Activated T-cell treated with anti-CD3 and anti-CD28 coated beads, Interleukin-2, amount 50 U/mL, for 4 hours (primary cell): ENCODE results near the gene KLHL11. TPM values are rescaled to one million over a fixed set of nuclear protein-coding genes. Genes with fewer than 3 reads are reported as not detected.
"Not testable (repeated sequence)": the region's sequence is repeated elsewhere in the genome, so short reads cannot be mapped to it uniquely, and the experiment has no call there.

ENCODE experiments used
- ATAC-seq, 2 donors: fragments of 200-7000 bp; cut with Tn5 transposase; one replicate each; pipeline ENCODE4 v1.10.0; 2021
- DNase-seq: peaks from one replicate; pipeline ENCODE4 v3.0.0-alpha.2; 2020
- H3K27me3 Mint-ChIP-seq: one replicate; pipeline ENCODE4 v1.8.0; 2021; ENCODE audit warnings: low read depth, mixed read lengths
- H3K36me3 Mint-ChIP-seq: one replicate; pipeline ENCODE4 v1.8.0; 2022; ENCODE audit warnings: mixed read lengths; ENCODE audit not compliant: insufficient read depth
- H3K4me1 Mint-ChIP-seq: one replicate; pipeline ENCODE4 v1.8.0; 2021; ENCODE audit warnings: low read depth, mixed read lengths
- H3K4me3 Mint-ChIP-seq: one replicate; pipeline ENCODE4 v1.8.0; 2021; ENCODE audit warnings: mild to moderate bottlenecking, moderate library complexity, mixed read lengths
- H3K9me3 Mint-ChIP-seq: one replicate; pipeline ENCODE4 v1.8.0; 2021; ENCODE audit warnings: mixed read lengths
- total RNA-seq, 3 donors: library from RNA; stranded (reverse); gene quantifications; one replicate each; pipeline ENCODE4 v1.2.1, GENCODE V29; 2021

Gene KLHL11
- total RNA-seq, 3 donors from 2014 or later, result 27.7 to 31.2 (median 30.3) TPM

DNA sequence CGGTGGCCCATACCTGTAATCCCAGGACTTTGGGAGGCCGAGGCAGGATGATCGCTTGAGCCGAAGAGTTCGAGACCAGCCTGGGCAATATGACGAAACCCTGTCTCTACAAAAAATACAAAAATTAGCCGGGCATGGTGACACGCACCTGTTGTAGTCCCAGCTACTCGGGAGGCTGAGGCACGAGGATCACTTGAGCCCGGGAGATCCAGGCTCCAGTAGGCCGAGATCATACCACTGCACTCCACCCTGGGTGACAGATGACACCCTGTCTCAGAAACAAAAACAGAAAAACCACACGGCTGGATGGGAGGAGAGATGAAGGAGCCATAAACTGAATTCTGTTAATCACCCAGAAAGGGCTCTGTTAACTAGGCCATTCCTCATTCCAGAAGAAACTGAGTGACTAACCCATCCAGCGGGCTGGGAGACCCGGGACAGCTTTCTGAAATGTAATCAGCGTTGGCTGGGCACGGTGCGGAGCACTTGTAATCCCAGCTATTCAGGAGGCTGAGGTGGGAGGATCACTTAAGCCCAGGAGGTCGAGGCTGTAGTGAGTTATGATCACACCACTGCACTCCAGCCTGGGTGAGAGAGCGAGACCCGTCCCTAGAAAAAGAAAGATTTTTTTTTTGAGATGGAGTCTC, 28.6 kb downstream of the KLHL11 start:
- DNase-seq, result no peak
- H3K9me3 Mint-ChIP-seq, result no peaks in the 10 kb centered on the region

DNA sequence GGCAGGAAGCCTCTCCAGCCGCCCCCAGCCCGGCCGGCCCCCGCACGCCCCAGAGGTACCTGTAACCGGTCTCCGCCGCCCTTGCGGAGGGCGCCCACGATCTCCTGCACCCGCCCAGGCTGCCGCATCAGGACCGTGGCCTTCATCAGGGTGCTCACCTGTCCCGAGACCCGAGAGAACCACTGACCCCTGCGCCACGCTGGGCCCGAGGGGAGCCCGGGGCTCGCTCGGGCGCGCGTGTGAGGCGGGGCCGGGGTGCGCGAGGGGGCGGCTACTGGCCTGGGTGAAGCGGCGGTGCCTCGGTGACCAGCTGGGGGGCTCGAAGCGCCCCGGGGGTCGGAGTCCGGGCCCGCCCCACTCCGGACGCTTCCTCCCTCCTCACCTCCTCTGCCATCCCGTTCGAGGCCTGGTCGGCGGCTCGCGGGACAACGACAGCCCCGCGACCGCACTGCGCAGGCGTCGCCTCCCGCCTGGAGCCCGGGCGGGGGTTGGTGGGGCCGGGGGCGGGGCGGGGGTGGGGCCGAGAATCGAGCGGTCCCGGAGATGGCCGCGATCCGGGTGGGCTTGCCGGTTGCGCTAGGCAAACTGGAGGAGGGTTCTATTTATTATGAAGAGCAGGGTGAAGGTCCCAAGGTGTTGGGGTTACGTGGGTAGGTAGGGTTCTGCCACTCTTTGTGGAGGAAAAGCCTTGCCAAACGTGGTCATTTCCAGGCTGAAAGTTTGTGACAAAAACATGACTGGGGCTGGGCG, 29.2 kb downstream of the KLHL11 start, which contains the start of gene NT5C3B:
Gene NT5C3B, minus strand, starts transcription at position 433 of the 750 bp plus-strand sequence. Its CDS starts 39 bp downstream, at position 394.
- no peaks in the 10 kb centered on the region for H3K27me3 Mint-ChIP-seq
- H3K4me3 Mint-ChIP-seq, result peak within 1 kb of the TSS; percentile 82
- peak; percentile 52 for DNase-seq
- H3K36me3 Mint-ChIP-seq, result peaks cover 4% of the 10 kb centered on the region
- ATAC-seq, result peak; percentile 86 to 90
- H3K9me3 Mint-ChIP-seq, result no peaks in the 10 kb centered on the region
- H3K4me1 Mint-ChIP-seq, result peaks cover 14% of the 10 kb centered on the region

More for the DNA sequence above, 28.6 kb downstream of the KLHL11 start:
- Mint-ChIP-seq H3K36me3 (no peaks in the 10 kb centered on the region), H3K4me3 (peak overlapping the region; percentile 82), H3K27me3 (no peaks in the 10 kb centered on the region), H3K4me1 (peaks cover 14% of the 10 kb centered on the region)
- peak; percentile 7 to 27 for ATAC-seq

DNA sequence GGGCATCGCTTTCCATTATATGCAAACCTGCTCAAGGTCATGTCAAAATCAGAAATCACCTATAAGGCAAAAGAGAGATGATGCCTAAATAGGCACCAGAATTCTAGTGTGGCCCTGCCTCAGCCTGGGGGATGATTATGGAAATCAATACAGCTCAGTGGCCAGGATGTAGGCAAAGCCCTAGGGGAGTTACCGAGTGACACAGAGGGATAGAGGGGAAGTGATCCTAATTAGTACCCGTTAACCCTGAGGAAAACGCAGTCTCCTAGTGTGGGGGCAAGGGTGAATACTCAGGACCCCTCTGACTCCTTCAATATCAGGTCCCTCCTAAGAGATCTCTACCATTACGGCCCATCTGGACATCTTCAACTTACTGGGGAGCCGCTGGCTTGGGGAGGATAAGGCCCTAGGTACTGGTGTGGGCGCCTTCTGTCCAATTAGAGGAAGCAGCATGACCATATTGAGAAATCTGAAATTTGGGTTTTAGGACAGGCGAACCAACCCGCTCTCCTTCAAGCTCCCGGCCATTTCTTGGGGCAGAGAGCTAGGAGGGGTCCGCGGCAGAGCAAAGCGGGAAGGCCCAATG, 29.9 kb downstream of the KLHL11 start:
- peaks cover 7% of the 10 kb centered on the region for H3K36me3 Mint-ChIP-seq
- peak overlapping the region; percentile 82 for H3K4me3 Mint-ChIP-seq
- H3K4me1 Mint-ChIP-seq, result peaks cover 14% of the 10 kb centered on the region
- H3K9me3 Mint-ChIP-seq, result no peaks in the 10 kb centered on the region
- ATAC-seq (peak in 1 of 2 donors; percentile 3), DNase-seq (no peak)
- H3K27me3 Mint-ChIP-seq, result no peaks in the 10 kb centered on the region

DNA sequence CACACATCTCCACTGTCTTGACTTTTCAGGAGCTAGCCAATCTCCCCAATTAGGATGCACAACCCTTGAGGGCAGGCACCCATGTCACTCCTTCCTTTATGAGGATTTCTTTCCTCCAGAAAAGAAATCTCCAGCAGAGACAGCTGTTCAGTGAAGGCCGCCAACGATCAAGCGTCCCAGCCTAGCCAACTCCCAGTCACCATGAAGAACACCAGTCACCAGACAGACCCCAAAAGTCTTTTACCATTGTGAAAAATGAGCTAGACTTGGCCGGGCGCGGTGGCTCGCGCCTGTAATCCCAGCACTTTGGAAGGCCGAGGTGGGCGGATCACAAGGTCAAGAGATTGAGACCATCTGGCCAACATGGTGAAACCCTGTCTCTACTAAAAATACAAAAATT, 35.3 kb downstream of the KLHL11 start:
- H3K9me3 Mint-ChIP-seq, H3K27me3 Mint-ChIP-seq, H3K4me1 Mint-ChIP-seq, H3K4me3 Mint-ChIP-seq, ATAC-seq, DNase-seq: not testable (repeated sequence)
- H3K36me3 Mint-ChIP-seq, result peaks cover 14% of the 10 kb centered on the region

DNA sequence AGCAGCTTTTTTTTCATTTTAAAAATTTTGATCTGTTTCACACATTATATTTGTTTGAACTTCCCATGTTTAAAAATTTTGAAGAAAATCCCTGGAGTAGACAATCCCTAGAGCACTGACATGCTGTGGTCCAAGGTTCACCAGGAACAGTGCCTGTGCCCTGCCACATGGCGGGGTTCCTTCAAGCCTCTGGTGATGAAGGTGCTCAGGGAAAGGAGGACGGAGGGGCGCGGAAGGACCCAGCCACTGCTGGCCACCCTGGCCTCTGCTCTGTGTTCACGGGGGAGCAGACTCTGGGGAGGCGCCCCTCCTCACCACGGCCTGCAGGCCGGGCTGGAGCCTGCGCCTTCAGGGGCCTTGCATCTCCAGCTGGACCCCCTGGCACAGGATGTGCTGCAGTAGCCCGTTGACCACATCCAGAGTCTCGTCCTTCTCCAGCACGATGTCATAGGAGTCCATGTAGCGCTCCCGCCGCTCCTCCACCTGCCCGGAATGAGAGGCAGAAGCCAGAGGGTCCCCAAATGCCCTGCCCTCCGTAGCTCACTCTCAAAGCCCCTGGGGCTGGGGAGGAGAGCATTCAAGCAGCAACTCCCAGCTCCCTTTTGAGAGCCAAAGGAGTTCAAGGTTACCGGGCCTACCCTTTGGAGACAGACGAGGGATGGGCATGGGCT, 39.9 kb downstream of the KLHL11 start:
- no peak overlapping the region for H3K4me3 Mint-ChIP-seq
- H3K9me3 Mint-ChIP-seq, result no peaks in the 10 kb centered on the region
- no peaks in the 10 kb centered on the region for H3K27me3 Mint-ChIP-seq
- no peaks in the 10 kb centered on the region for H3K4me1 Mint-ChIP-seq
- ATAC-seq (no peak), DNase-seq (no peak)
- H3K36me3 Mint-ChIP-seq, result peaks cover 7% of the 10 kb centered on the region

DNA sequence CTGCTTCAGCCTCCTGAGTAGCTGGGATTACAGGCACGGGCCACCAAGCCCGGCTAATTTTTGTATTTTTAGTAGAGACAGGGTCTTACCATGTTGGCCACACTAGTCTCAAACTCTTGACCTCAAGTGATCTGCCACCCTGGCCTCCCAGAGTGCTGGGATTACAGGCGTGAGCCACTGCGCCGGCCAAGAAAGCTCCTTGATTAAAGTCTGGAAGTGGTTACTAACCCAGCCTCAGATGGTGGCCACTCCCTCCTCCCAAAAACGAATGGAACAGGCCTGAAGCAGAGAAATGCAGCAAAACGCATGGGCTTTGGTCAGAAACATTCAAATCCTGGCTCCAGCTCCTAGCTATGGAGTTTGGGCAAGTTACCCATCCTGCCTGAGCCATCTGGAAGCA, 41.1 kb downstream of the KLHL11 start:
- Mint-ChIP-seq H3K9me3 (no peaks in the 10 kb centered on the region), H3K27me3 (no peaks in the 10 kb centered on the region), H3K36me3 (peaks cover 2% of the 10 kb centered on the region), H3K4me3 (no peak overlapping the region), H3K4me1 (no peaks in the 10 kb centered on the region)
- no peak for DNase-seq
- ATAC-seq, result no peak

DNA sequence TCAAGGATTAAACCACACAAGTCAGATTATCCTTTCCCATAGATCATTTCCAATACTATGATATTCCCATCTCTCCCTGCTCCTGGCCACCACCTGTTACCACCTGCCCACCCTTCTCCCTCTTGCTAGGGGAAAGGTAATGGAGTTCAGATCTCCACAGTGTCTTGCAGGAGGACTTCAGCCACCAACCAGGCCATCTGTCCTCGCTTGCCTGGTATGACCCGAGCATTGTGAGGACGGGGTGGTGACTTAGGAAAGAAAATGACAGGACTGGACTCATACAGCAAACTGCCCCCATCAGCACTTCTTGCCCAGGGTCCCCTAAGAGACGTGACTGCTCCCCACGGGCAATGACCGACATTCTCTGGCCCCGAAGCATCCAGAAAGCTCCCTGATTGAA, 41.6 kb downstream of the KLHL11 start:
- Mint-ChIP-seq H3K4me1 (no peaks in the 10 kb centered on the region), H3K27me3 (no peaks in the 10 kb centered on the region), H3K4me3 (no peak overlapping the region), H3K9me3 (no peaks in the 10 kb centered on the region), H3K36me3 (no peaks in the 10 kb centered on the region)
- no peak for ATAC-seq
- DNase-seq, result no peak

DNA sequence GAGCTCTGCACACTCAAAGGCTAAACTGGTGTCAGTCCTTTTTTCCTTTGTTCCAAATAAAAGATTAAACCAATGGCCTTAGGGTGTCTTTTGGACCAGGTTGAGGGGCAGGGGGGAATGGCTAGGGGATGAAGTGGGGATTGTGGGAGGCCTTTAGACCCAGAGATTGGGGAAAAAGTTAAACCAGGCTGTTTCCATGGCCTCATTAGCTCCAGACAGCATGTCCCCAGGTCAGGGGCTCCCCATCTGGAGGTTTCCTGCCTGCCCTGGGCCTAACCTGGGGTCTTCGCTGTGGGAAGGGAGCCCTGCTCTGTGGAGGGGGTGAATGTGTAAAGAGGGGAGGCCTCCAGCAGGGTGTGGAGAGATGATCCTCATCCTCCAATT, 42.1 kb downstream of the KLHL11 start:
- DNase-seq (no peak), ATAC-seq (no peak)
- H3K4me3 Mint-ChIP-seq, result no peak overlapping the region
- H3K9me3 Mint-ChIP-seq, result no peaks in the 10 kb centered on the region
- no peaks in the 10 kb centered on the region for H3K4me1 Mint-ChIP-seq
- H3K27me3 Mint-ChIP-seq, result no peaks in the 10 kb centered on the region
- no peaks in the 10 kb centered on the region for H3K36me3 Mint-ChIP-seq

DNA sequence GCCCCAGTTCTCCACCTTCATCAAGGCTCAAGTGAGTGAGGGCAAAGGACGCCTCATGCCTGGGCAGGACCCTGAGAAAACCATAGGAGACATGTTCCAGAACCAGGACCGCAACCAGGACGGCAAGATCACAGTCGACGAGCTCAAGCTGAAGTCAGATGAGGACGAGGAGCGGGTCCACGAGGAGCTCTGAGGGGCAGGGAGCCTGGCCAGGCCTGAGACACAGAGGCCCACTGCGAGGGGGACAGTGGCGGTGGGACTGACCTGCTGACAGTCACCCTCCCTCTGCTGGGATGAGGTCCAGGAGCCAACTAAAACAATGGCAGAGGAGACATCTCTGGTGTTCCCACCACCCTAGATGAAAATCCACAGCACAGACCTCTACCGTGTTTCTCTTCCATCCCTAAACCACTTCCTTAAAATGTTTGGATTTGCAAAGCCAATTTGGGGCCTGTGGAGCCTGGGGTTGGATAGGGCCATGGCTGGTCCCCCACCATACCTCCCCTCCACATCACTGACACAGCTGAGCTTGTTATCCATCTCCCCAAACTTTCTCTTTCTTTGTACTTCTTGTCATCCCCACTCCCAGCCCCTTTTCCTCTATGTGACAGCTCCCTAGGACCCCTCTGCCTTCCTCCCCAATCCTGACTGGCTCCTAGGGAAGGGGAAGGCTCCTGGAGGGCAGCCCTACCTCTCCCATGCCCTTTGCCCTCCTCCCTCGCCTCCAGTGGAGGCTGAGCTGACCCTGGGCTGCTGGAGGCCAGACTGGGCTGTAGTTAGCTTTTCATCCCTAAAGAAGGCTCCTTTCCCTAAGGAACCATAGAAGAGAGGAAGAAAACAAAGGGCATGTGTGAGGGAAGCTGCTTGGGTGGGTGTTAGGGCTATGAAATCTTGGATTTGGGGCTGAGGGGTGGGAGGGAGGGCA, 42.7 kb downstream of the KLHL11 start:
- Mint-ChIP-seq H3K27me3 (no peaks in the 10 kb centered on the region), H3K4me1 (no peaks in the 10 kb centered on the region), H3K9me3 (no peaks in the 10 kb centered on the region), H3K4me3 (no peak overlapping the region), H3K36me3 (no peaks in the 10 kb centered on the region)
- ATAC-seq, result no peak
- DNase-seq, result no peak

DNA sequence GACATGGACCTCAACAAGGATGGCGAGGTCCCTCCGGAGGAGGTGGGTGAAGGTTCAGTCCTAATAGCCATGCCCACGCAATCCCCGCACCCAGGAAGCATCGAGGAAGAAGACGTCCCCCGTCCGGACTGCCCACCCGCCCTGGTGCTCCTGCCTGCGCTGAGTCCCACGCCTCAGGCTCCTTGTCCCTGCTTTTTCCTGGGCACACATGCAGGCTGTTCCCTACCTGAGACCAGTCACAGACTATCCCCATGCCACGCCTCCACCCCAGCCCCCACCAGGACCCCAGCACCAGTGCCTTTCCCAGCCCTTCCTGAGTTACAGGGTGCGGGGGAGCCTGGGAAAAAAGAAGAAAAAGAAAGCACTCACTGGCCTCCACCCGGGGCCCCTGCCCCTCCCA, 43.4 kb downstream of the KLHL11 start:
- no peak for ATAC-seq

DNA sequence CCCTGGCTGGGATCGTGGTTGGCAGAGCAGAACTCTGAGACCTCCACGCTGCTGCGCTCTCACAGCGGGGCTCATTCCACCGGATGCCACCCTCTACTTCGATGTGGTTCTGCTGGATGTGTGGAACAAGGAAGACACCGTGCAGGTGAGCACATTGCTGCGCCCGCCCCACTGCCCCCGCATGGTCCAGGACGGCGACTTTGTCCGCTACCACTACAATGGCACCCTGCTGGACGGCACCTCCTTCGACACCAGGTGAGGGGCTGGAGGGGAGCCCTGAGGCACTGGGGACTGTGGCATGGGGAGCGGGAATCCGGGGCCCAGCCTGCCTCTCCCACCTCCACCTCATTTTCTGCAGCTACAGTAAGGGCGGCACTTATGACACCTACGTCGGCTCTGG, 47.2 kb downstream of the KLHL11 start:
- Mint-ChIP-seq H3K4me1 (peaks cover 2% of the 10 kb centered on the region), H3K9me3 (no peaks in the 10 kb centered on the region), H3K4me3 (no peak overlapping the region), H3K27me3 (peaks cover 2% of the 10 kb centered on the region), H3K36me3 (no peaks in the 10 kb centered on the region)
- DNase-seq, result no peak
- ATAC-seq, result no peak

More for the DNA sequence above, 43.4 kb downstream of the KLHL11 start:
- no peaks in the 10 kb centered on the region for H3K9me3 Mint-ChIP-seq
- no peaks in the 10 kb centered on the region for H3K4me1 Mint-ChIP-seq
- no peaks in the 10 kb centered on the region for H3K27me3 Mint-ChIP-seq
- H3K4me3 Mint-ChIP-seq, result no peak overlapping the region
- no peaks in the 10 kb centered on the region for H3K36me3 Mint-ChIP-seq
- no peak for DNase-seq

DNA sequence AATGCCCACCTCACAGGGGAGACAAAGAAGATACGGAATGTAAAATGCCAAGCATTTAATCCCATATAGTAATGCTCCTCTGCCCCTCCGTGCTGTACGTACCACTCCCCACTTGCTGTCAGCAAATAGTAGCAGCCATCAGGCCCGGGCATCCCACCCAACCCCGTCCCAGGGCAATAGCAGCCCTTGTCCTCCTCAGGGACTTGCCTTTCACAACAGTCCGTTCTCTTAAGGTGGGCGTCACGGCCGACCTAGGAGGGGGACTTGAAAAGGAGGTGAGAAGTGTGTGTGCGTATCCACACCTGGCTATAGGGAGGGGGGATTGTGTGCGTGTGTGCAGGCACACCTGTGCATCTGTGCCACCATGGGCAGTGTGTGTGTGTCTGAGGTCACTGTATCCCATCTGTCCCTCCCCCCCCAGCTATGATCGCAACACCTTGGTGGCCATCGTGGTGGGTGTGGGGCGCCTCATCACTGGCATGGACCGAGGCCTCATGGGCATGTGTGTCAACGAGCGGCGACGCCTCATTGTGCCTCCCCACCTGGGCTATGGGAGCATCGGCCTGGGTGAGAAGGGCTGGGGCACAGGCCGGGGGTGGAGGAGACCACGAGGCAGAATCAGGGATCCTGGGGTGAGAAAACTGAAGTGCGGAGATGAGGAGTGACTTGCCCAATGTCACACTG, 48.4 kb downstream of the KLHL11 start:
- no peaks in the 10 kb centered on the region for H3K36me3 Mint-ChIP-seq
- DNase-seq (no peak), ATAC-seq (no peak)
- peaks cover 2% of the 10 kb centered on the region for H3K27me3 Mint-ChIP-seq
- no peak overlapping the region for H3K4me3 Mint-ChIP-seq
- no peaks in the 10 kb centered on the region for H3K9me3 Mint-ChIP-seq
- peaks cover 8% of the 10 kb centered on the region for H3K4me1 Mint-ChIP-seq

DNA sequence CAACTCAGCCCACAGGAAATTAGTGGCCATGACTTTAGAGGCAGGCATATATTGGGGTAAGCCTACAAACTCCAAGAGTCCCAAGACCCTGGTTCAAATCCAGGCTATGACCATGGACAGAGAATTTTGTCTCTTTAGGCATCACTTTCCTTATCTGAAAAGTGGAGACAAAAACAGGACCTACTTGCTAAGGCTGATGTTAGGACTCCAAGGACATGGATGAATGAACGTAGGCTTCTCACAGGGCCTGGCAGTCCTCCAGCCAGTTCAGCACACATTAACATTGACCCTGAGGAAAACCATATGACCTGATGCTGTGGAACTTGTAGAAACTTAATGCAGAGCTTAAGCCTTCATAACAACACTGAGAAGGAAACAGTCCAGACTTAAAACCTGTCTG, 51.0 kb downstream of the KLHL11 start:
- Mint-ChIP-seq H3K27me3 (peaks cover 2% of the 10 kb centered on the region), H3K4me3 (no peak overlapping the region), H3K9me3 (no peaks in the 10 kb centered on the region), H3K36me3 (no peaks in the 10 kb centered on the region), H3K4me1 (peaks cover 23% of the 10 kb centered on the region)
- ATAC-seq, result no peak
- DNase-seq, result no peak
